ENCODE results near the gene ADGRG1. TPM values are rescaled to one million over a fixed set of nuclear protein-coding genes. Genes with fewer than 3 reads are reported as not detected.
A peak's percentile ranks its signal among the peaks of the same experiment; 100 is the strongest.

The ADGRG1 gene
- total RNA-seq, 1 experiment from 2014 or later: 0.38 TPM

DNA sequence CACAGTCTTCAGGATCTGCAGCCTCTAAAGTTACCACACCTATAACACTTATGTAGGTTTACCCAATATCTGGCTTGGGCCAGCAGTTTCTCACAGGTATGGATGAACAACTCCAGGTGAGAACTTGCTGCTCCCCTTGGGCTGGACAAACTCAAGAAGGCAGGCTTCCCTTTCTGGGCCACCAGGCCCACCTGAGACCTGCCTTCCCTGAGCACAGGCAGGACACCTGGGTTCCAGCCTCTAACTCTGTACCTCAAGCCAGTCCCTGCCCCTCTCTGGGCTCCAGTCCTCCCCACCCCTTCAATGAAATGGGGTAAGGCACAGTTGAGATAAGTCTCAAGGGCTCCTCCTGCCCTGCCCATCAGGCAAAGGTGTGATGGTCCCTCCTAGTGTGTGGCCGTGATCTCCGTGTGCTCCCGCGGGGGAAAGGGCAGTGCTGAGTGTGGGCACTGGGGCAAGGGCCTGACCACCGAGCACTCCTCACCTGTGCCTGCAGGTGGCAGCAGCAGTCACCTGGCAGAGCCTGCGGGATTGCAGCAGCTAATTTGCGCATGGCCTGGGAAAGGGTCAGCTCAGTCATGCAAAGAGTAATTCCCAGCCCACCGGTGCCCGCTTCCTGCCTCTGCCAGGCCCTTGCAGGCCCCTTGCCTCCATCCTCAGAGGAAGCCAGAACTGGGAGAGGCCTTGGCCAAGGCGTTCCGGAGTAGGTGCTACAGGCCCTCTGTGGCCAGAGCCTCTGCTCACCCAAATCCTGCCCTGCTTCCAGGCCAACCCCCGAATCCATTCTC lies 28.2 kb upstream of the ADGRG1 start:
- no peaks in the 10 kb centered on the region for H3K36me3 ChIP-seq (replicated peaks; ENCODE audit: control insufficient read depth, insufficient read depth, low read length)
- H3K27me3 ChIP-seq (ENCODE audit: control insufficient read depth, insufficient read depth, low read length): no peaks in the 10 kb centered on the region; the same call in 1 of the 2 replicates
- H3K4me3 ChIP-seq (ENCODE audit: insufficient read depth, low read depth, low read length): no peak overlapping the region
- peak; percentile 90 for DNase-seq

DNA sequence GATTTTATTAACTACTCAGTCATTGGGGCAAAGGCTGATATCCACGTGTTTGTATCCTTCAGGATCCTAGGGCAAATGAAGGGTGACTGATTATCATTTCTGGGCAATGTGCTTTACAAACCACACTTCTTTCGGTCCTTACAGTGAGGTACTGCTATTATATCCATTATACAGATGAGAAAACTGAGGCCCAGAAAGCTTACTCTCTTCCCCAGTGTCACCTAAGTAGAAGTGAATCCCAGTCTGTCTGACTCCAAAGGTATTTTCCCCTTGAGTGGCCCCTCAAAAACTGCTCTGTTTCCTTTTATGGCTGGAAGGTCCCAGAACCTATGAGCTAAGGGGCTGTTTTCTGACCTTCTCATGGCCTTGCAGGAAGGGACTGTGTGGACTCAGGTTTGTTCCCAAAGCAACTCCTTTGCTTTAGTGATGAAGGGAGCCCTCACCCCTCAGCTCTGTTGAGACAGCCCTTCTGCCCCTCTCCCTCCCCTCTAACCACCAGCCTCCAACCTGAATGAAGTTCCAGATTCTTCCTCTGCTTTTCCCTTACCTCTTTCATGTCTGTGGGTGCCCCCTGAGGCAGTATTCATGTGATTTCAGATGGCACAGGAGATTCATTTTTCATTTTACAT lies 27.4 kb upstream of the ADGRG1 start:
- H3K4me3 ChIP-seq (ENCODE audit: insufficient read depth, low read depth, low read length): no peak overlapping the region
- no peak for DNase-seq
- H3K36me3 ChIP-seq (replicated peaks; ENCODE audit: control insufficient read depth, insufficient read depth, low read length): no peaks in the 10 kb centered on the region
- no peaks in the 10 kb centered on the region; the same call in 1 of the 2 replicates for H3K27me3 ChIP-seq (ENCODE audit: control insufficient read depth, insufficient read depth, low read length)

DNA sequence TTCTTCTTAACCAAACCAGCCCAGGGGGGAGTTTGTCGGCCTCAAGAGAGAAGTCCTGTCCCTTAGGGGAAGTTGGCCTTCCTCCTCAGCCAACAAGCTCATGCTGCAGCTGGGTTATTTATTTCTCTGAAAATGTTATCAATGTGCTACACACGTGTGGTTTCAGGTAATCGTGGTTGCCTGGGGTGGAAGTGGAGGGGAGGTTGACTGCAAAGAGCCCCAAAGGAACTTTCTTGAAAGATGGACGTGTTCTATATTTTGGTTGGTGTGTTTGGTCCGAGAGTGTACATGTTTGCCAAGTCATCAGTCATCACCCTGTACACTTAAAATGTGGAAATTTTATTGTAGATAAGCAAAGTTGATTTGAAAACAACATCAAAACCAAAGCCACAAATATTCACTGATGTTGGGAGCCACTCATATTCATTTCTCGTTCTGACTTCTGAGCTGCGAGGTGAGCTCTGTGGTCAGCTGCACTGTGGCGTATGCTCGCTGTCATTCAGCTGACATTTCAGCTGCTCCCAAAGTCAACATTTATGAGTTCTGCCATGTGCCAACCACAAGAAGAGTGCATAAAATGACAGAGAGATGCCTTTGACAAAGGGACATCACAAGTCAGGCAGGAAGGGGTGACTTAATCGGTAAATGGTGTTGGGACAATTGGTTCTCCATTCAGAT lies 26.5 kb upstream of the ADGRG1 start:
- DNase-seq: no peak
- Histone ChIP-seq H3K36me3 (replicated peaks; ENCODE audit: control insufficient read depth, insufficient read depth, low read length) (no peaks in the 10 kb centered on the region), H3K27me3 (ENCODE audit: control insufficient read depth, insufficient read depth, low read length) (no peaks in the 10 kb centered on the region; the same call in 1 of the 2 replicates), H3K4me3 (ENCODE audit: insufficient read depth, low read depth, low read length) (no peak overlapping the region)

GRCh38 chr16:57603115-57604024 lies 25.1 kb upstream of the ADGRG1 start:
- Histone ChIP-seq H3K36me3 (replicated peaks; ENCODE audit: control insufficient read depth, insufficient read depth, low read length) (no peaks in the 10 kb centered on the region), H3K27me3 (ENCODE audit: control insufficient read depth, insufficient read depth, low read length) (no peaks in the 10 kb centered on the region; the same call in 1 of the 2 replicates), H3K4me3 (ENCODE audit: insufficient read depth, low read depth, low read length) (no peak overlapping the region)
- no peak for DNase-seq

GRCh38 chr16:57604177-57604576 lies 24.3 kb upstream of the ADGRG1 start:
- no peaks in the 10 kb centered on the region for H3K36me3 ChIP-seq (replicated peaks; ENCODE audit: control insufficient read depth, insufficient read depth, low read length)
- no peak overlapping the region for H3K4me3 ChIP-seq (ENCODE audit: insufficient read depth, low read depth, low read length)
- no peaks in the 10 kb centered on the region; the same call in 1 of the 2 replicates for H3K27me3 ChIP-seq (ENCODE audit: control insufficient read depth, insufficient read depth, low read length)
- no peak for DNase-seq

- no peak for DNase-seq
- H3K36me3 ChIP-seq (replicated peaks; ENCODE audit: control insufficient read depth, insufficient read depth, low read length): no peaks in the 10 kb centered on the region
- H3K27me3 ChIP-seq (ENCODE audit: control insufficient read depth, insufficient read depth, low read length): no peaks in the 10 kb centered on the region
- no peak overlapping the region for H3K4me3 ChIP-seq (ENCODE audit: insufficient read depth, low read depth, low read length)
These were observed 22.1 kb upstream of the ADGRG1 start for GRCh38 chr16:57606147-57606846.

- no peak overlapping the region for H3K4me3 ChIP-seq (ENCODE audit: insufficient read depth, low read depth, low read length)
- no peak for DNase-seq
- no peaks in the 10 kb centered on the region for H3K36me3 ChIP-seq (replicated peaks; ENCODE audit: control insufficient read depth, insufficient read depth, low read length)
- H3K27me3 ChIP-seq (ENCODE audit: control insufficient read depth, insufficient read depth, low read length): no peaks in the 10 kb centered on the region
These were observed 21.5 kb upstream of the ADGRG1 start for GRCh38 chr16:57606847-57607501.

DNA sequence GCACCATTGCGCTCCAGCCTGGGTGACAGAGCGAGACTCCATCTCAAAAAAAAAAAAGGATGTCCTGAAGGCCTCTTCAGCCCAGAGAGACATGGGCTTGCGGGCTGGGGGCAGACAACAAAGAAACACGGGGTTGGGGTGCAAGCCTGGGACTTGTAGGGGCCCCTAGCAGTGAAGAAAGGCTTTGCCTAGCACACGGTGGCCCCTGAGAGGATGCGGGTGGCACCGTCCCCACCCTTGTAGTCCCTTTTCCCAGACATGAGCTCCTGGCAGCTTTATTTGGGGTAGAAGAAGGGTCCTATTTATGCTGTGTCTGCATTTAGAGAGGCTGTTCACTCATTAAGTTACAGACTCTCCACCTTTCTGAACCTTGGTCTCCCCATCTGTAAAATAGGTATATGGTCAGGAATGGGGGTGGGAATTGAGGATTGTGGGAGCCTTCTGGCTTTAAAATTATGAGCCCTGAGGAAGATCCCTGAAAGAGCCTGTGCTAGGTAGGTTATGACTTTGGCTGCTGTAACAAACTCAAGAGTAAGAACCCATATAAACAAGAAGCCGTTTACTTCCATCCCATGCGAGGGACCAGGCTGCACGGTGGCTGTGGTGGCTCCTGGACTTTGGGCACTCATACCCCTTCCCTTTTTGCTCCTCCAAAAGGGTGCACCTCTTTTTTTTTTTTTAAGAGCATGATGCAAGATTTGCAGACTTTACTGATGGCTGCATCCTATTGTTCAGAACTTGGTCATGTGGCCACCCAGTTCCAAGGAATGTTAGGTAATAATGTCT lies 20.6 kb upstream of the ADGRG1 start:
- H3K36me3 ChIP-seq (replicated peaks; ENCODE audit: control insufficient read depth, insufficient read depth, low read length): no peaks in the 10 kb centered on the region
- H3K4me3 ChIP-seq (ENCODE audit: insufficient read depth, low read depth, low read length): no peak overlapping the region
- DNase-seq: no peak
- no peaks in the 10 kb centered on the region for H3K27me3 ChIP-seq (ENCODE audit: control insufficient read depth, insufficient read depth, low read length)

GRCh38 chr16:57608462-57609113 lies 19.8 kb upstream of the ADGRG1 start:
- H3K36me3 ChIP-seq (replicated peaks; ENCODE audit: control insufficient read depth, insufficient read depth, low read length): no peaks in the 10 kb centered on the region
- no peaks in the 10 kb centered on the region for H3K27me3 ChIP-seq (ENCODE audit: control insufficient read depth, insufficient read depth, low read length)
- H3K4me3 ChIP-seq (ENCODE audit: insufficient read depth, low read depth, low read length): no peak overlapping the region
- peak; percentile 59 for DNase-seq

DNA sequence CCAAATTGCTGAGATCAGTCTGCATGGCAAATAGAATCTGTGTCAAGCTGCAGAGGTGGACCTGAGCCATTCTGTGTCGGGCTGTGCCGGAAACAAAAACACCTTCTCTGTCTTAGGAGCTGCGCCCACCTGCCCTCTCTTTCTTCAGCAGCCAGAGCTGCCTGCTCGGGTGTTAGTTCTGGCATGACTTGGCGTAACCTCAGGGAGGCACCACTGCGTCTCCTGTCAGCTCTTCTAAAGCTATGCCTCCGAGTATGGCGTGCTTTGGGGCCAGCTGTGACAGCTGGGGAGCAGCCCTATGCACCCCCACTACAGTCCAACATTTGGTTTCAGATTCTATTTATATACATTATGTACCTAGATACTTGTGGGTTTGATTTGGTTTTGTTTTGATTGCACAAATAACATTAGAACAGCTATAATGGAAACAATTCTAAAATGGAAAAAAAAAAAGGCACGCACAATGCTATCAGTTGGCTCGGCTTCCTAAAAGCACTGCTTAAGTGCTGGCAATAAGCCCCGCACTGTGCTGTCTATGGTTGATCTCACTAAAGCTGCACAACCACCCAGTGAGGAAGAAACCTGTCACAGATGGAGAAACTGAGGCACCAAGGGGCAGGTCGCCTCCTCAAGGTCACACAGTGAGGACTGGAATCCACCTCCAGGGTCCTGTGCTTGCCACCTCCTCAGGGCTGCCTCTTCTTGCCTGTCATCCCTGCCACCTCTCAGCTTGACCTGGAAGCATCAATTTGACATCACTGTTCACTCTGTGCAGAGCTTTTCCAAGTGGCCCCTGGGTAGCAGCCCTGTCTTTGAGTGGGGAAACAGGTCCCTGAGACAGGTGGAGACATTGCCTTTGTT lies 18.7 kb upstream of the ADGRG1 start:
- no peaks in the 10 kb centered on the region for H3K36me3 ChIP-seq (replicated peaks; ENCODE audit: control insufficient read depth, insufficient read depth, low read length)

GRCh38 chr16:57610611-57611010 lies 17.8 kb upstream of the ADGRG1 start:
- Histone ChIP-seq H3K36me3 (replicated peaks; ENCODE audit: control insufficient read depth, insufficient read depth, low read length) (no peaks in the 10 kb centered on the region), H3K4me3 (ENCODE audit: insufficient read depth, low read depth, low read length) (no peak overlapping the region), H3K27me3 (ENCODE audit: control insufficient read depth, insufficient read depth, low read length) (no peaks in the 10 kb centered on the region)
- no peak for DNase-seq

More for the DNA sequence above, 18.7 kb upstream of the ADGRG1 start:
- peak; percentile 43 for DNase-seq
- no peak overlapping the region for H3K4me3 ChIP-seq (ENCODE audit: insufficient read depth, low read depth, low read length)
- H3K27me3 ChIP-seq (ENCODE audit: control insufficient read depth, insufficient read depth, low read length): no peaks in the 10 kb centered on the region

DNA sequence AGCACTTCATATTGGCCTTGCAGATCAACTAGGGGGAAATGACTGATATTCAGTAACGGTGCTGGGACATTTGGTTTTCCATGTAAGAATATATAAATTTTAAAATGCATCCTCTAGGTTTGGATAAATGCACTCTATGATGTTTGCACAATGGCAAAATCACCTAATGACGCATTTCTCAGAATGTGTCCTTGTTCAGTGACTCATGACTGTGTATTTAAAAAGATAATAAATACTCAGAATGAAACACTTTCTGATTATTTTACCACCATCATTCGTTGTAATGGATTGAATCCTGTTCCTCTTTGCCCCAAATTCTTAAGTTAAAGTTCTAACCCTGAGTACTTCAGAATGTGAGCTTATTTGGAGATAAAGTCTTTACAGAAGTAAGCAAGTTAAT lies 17.2 kb upstream of the ADGRG1 start:
- DNase-seq: no peak
- no peak overlapping the region for H3K4me3 ChIP-seq (ENCODE audit: insufficient read depth, low read depth, low read length)
- no peaks in the 10 kb centered on the region for H3K36me3 ChIP-seq (replicated peaks; ENCODE audit: control insufficient read depth, insufficient read depth, low read length)
- no peaks in the 10 kb centered on the region for H3K27me3 ChIP-seq (ENCODE audit: control insufficient read depth, insufficient read depth, low read length)

Measured in H7 (cell line).